ENCODE data around the gene LILRB3.
"Not testable (repeated sequence)": the region's sequence is repeated elsewhere in the genome, so short reads cannot be mapped to it uniquely, and the experiment has no call there.

LILRB3 gene

DNA sequence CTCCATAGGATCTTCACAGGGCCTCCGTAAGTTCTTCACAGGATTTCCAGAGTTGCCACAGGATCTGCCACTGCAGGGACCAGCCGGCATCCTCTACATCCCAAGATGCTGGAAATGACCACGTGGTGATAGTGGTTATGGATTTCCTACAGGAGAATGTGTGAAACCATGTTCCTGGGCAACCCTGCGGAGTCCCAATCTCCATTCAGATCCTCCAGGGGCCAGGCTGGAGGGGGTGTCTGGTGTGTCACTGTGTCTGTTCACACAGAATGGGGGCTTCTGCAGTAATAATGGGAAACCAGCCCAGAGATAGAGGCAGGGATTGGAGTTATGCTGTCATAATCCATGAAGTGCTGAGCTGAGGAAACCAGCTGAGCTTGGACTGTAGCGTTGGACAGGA lies 11.1 kb upstream of the LILRB3 start:
- no peak for TF ChIP-seq CTCF (IDR thresholded peaks at IDR 0.05; ENCODE audit: borderline replicate concordance, control extremely low read depth, extremely low read depth, insufficient read depth, missing control alignments)
- no peak for DNase-seq (ENCODE audit: low spot score)
- in situ Hi-C loops (cut with MboI; ENCODE audit: low sequenced_read_pairs, unreplicated experiment), result loop anchor here (10.0 kb wide), 1 partner anchor 69 kb away; no protein-coding TSS in a partner anchor

- TF ChIP-seq CTCF (IDR thresholded peaks at IDR 0.05; ENCODE audit: borderline replicate concordance, control extremely low read depth, extremely low read depth, insufficient read depth, missing control alignments), result peak; percentile 95
- DNase-seq (ENCODE audit: low spot score), result peak; percentile 84
- in situ Hi-C loops (cut with MboI; ENCODE audit: low sequenced_read_pairs, unreplicated experiment), result loop anchor here (10.0 kb wide), 1 partner anchor 67 kb away; no protein-coding TSS in a partner anchor
These were observed 8.5 kb upstream of the LILRB3 start for GRCh38 chr19:54231077-54231931.

GRCh38 chr19:54230031-54230430 lies 7.2 kb upstream of the LILRB3 start:
- in situ Hi-C loops (cut with MboI; ENCODE audit: low sequenced_read_pairs, unreplicated experiment), result loop anchor here (10.0 kb wide), 1 partner anchor 65 kb away; no protein-coding TSS in a partner anchor
- DNase-seq (ENCODE audit: low spot score), result no peak
- no peak for TF ChIP-seq CTCF (IDR thresholded peaks at IDR 0.05; ENCODE audit: borderline replicate concordance, control extremely low read depth, extremely low read depth, insufficient read depth, missing control alignments)

DNA sequence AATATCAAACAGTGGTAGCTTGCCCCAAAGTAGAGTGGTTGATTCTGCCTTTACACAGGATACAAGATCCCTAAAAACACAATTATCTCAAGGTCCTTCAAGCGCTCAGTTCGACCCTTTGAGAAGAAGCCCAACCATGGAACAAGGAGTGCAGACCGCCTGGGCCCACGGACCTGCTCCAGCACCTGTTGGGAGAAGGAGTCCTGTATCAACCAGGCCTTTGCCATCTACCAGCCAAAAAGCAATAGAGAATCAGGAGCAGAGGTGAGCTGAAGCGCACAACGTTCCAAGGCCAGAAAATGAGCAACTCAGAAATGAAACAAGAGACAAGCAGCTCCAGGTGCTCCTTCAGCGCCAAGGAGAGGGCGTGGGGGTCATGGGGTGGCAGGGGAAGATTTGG lies 6.3 kb upstream of the LILRB3 start:
- in situ Hi-C loops (cut with MboI; ENCODE audit: low sequenced_read_pairs, unreplicated experiment), result no loop called here
- no peak for TF ChIP-seq CTCF (IDR thresholded peaks at IDR 0.05; ENCODE audit: borderline replicate concordance, control extremely low read depth, extremely low read depth, insufficient read depth, missing control alignments)
- DNase-seq (ENCODE audit: low spot score), result no peak

- in situ Hi-C loops (cut with MboI; ENCODE audit: low sequenced_read_pairs, unreplicated experiment); DNase-seq (ENCODE audit: low spot score): not testable (repeated sequence)
These were observed 1.8 kb upstream of the LILRB3 start for GRCh38 chr19:54224619-54225018.

DNA sequence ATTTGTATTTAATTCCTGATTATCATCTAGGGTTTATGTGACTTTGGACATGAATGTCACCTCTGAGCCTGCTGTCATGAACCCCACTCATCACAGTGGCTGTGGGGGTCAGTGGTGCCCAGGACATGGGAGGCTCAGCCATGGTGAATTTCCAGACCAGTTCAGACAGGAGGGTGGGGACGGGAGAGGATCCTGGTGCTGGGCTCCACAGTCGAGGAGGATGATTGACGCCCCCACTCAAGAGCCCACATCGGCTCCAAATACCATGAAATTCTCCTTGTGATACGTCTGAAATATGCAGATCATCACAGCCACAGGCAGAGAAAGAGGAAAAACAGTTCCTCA lies 1.1 kb upstream of the LILRB3 start:
- DNase-seq (ENCODE audit: low spot score); in situ Hi-C loops (cut with MboI; ENCODE audit: low sequenced_read_pairs, unreplicated experiment): not testable (repeated sequence)

DNA sequence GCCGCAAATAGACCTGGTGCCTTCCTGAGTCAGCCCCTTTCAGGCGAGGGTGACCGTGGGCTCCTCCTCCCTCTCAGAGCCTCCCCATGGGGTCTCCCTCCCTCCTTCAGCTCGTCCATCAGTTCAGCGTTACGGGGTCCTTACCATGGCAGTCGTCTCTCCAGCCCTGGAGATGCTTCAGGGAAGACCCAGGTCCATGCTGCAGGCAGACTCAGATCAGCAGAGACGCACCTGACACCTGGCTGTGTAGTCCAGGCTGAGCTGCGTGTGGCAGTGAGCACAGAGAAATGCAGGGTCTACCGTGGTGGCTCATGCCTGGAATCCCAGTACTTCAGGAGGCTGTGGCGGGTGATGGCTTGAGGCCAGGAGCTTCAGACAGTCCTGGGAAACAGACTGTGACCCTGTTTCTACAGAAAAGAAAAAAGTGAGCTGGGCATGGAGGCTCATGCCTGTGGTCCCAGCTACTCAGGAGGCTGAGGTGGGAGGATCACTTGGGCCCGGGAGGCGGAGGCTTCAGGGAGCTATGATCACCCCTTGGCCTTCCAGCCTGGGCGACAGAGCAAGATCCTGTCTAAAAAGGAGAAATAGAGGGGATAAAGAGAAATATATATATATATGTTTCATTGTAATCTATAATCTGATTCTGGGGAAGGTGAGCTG lies 600 bp upstream of the LILRB3 start:
- in situ Hi-C loops (cut with MboI; ENCODE audit: low sequenced_read_pairs, unreplicated experiment); DNase-seq (ENCODE audit: low spot score): not testable (repeated sequence)

DNA sequence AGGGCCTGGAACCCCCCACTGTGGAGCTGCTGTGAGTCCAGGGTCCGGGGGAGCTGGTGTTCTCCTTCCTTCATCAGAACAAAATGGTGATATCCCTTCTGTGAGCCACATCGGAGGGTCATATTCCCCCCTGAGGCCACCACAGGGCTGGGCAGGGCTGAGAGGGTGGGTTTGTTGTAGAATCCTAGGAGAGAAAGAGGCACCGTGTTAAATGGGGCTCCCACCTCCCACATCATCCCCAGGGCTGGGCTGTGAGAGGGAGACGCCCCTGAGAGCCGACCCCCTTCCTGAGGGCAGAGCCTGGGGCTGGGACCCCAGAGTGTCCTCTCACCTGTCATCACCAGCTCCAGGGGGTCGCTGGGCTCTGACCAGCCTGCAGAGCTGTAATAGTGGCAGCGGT lies 860 bp downstream of the LILRB3 start:
- DNase-seq (ENCODE audit: low spot score); in situ Hi-C loops (cut with MboI; ENCODE audit: low sequenced_read_pairs, unreplicated experiment): not testable (repeated sequence)

GRCh38 chr19:54219702-54220101 lies 3.1 kb downstream of the LILRB3 start:
- DNase-seq (ENCODE audit: low spot score); in situ Hi-C loops (cut with MboI; ENCODE audit: low sequenced_read_pairs, unreplicated experiment): not testable (repeated sequence)

All from GM13976 (cell line).